Cardiac fibroblast (primary cell): ENCODE results near the gene CHML.

Experiments used
- DNase-seq, 2 donors: peaks; one replicate each; pipeline versions ENCODE4 v3.0.0 to v3.0.0-alpha.2; 2010; ENCODE audit warnings: low read depth in 2 of 2
- H3K4me3 ChIP-seq, 2 donors: replicated peaks in 1 of 2; 1 replicate in 1 of 2; 2 replicates in 1 of 2; pipeline ENCODE4 v1.5.1; 2011; ENCODE audit warnings: low read depth in 2 of 2, low read length in 2 of 2, mild to moderate bottlenecking in 2 of 2, moderate library complexity in 1 of 2
- CTCF ChIP-seq: IDR thresholded peaks from one replicate; pipeline ENCODE4 v1.5.1; 2011; ENCODE audit warnings: low read depth, mild to moderate bottlenecking, low read length, inconsistent platforms

Gene CHML

GRCh38 chr1:241611736-241612135 lies 28.4 kb downstream of the CHML start:
- H3K4me3 ChIP-seq, result no peak overlapping the region
- peak; percentile 15 for TF ChIP-seq CTCF
- DNase-seq, result no peak

GRCh38 chr1:241611063-241611462 lies 29.1 kb downstream of the CHML start:
- H3K4me3 ChIP-seq, result no peak overlapping the region
- DNase-seq, result peak; percentile 75 to 82
- TF ChIP-seq CTCF, result peak; percentile 43

DNA sequence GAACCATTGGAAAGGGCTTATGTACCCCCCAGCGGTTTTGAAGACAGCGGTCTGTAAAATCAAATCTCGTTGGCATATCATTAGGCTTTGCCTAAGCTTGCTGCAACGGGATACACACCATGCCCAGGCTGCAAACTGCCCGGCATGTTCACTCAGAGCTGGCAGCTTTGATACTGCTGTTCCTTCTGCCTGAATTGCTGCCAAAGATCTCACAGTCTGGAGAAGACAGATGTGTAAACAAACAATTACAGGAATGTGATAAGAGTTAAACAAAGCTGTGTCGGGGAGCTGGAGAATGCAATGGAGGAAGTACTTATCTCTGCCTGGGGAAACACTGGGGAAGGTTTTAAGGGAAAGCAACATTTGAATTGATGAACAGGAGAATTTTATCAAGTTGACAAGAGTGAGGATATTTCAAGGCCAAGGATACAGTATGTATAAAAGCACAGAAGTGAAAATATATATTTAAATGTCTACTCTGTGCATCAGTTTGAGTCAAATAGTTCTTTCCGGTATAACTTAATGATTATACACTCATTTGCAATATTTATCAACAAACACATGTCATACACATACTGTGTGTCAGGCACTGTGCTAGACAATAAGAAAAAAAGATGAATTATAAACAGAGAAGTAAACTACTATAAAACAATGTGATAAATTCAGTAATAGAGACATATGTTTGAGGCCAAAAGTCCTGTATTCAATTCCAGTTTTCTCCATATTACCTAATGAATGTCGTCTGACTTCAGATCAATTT lies 29.9 kb downstream of the CHML start:
- DNase-seq, result peak in 1 of 2 donors; percentile 55
- no peak for TF ChIP-seq CTCF
- no peak overlapping the region for H3K4me3 ChIP-seq

DNA sequence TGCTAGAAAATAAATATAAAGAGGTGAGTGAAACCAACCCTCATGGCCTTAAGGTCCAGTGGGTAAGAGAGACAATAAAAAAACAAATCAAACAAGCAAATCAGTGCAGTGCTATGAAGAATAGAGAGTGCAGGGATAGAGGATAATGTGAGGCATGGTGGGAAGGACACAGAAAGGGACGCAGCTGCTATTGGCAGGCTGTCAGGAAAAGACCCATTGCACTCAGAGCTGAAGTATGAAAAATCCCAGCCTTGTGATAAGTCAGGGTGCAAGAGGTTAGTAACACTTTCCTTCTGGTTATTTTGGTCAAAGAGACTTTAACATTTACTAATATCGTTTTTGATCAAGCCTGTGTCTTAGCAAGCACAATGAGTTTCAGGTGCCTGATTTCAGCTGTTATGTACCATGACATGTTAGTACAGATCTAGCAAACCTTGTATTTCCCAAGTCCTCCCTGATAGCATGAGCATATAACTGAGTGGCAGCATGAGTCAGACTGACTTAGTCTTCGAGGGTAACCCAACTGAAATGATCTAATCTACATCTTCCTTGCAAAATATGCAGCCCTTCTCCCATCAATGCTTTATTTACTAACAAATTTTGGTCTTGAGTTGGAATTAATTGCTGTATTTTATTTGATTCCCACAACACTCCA lies 31.7 kb downstream of the CHML start:
- TF ChIP-seq CTCF, result no peak
- H3K4me3 ChIP-seq, result no peak overlapping the region
- DNase-seq, result peak in 1 of 2 donors; percentile 54

DNA sequence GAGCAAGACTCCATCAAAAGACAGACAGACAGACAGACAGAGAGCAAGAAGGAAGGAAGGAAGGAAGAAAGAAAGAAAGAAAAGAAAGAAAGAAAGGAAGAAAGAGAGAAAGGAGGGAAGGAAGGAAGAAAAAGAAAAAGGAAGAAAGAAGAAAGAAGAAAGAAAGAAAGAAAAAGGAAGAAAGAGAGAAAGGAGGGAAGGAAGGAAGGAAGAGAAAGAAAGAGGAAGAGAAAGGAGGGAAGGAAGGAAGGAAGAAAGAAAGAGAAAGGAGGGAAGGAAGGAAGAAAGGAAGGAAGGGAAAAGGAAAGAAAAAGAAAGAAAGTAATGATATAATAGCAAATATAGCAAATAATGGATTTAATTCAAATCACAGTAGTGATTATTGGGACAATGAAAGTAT lies 32.7 kb downstream of the CHML start:
- no peak for DNase-seq
- no peak for TF ChIP-seq CTCF
- no peak overlapping the region for H3K4me3 ChIP-seq

- no peak for TF ChIP-seq CTCF
- no peak overlapping the region for H3K4me3 ChIP-seq
- DNase-seq, result peak in 1 of 2 donors; percentile 24
Measured at GRCh38 chr1:241606544-241606943, 33.6 kb downstream of the CHML start.
